Esophagus (tissue), 2 donors: Measurements from ENCODE around the gene MRO. TPM values are rescaled to one million over a fixed set of nuclear protein-coding genes. Genes with fewer than 3 reads are reported as not detected.

Source experiments
- H3K27ac ChIP-seq, 2 donors: one replicate each; pipeline ENCODE4 v1.5.1; 2013; ENCODE audit warnings: low read depth in 2 of 2, mild to moderate bottlenecking in 2 of 2, inconsistent platforms in 1 of 2, low read length in 1 of 2, moderate library complexity in 1 of 2
- H3K27me3 ChIP-seq, 2 donors: one replicate each; pipeline ENCODE4 v1.6.1; 2013; ENCODE audit warnings: low read length in 2 of 2, control low read depth in 1 of 2, mild to moderate bottlenecking in 1 of 2; ENCODE audit not compliant: insufficient read depth in 2 of 2, control insufficient read depth in 1 of 2
- H3K36me3 ChIP-seq, 2 donors: one replicate each; pipeline ENCODE4 v1.6.1; 2013; ENCODE audit warnings: low read length in 1 of 2; ENCODE audit not compliant: control insufficient read depth in 2 of 2, insufficient read depth in 2 of 2
- H3K4me1 ChIP-seq, 2 donors: one replicate each; pipeline ENCODE4 v1.6.1; 2013; ENCODE audit warnings: low read length in 1 of 2; ENCODE audit not compliant: control insufficient read depth in 2 of 2, insufficient read depth in 2 of 2
- H3K4me3 ChIP-seq, 2 donors: one replicate each; pipeline ENCODE4 v1.5.1; 2013; ENCODE audit warnings: low read length in 2 of 2, mild to moderate bottlenecking in 2 of 2, low read depth in 1 of 2, moderate library complexity in 1 of 2
- H3K9me3 ChIP-seq, 2 donors: one replicate each; pipeline ENCODE4 v1.6.1; 2013; ENCODE audit warnings: mild to moderate bottlenecking in 2 of 2, low read depth in 1 of 2, low read length in 1 of 2, moderate library complexity in 1 of 2; ENCODE audit not compliant: control insufficient read depth in 2 of 2, insufficient read depth in 1 of 2
- WGBS, 2 donors: extraction: QIAGEN DNeasy Blood & Tissue Kit; methylation state at CpG; one replicate each; pipeline ENCODE4 v1.1.7; 2013; 5-methylcytosine and 5-hydroxymethylcytosine counted together
- polyA plus RNA-seq, 2 donors: library from polyadenylated mRNA; stranded (reverse); fragments of 200-250 nt; gene quantifications; one replicate each; pipeline ENCODE4 v1.2.3, GENCODE V29; 2013
- donor health status: healthy with polysubstance abuse.
- donor health status: Bipolar disorder and iron deficiency.

Gene MRO
- polyA plus RNA-seq, 2 donors = 0.07 to 0.16 TPM

DNA sequence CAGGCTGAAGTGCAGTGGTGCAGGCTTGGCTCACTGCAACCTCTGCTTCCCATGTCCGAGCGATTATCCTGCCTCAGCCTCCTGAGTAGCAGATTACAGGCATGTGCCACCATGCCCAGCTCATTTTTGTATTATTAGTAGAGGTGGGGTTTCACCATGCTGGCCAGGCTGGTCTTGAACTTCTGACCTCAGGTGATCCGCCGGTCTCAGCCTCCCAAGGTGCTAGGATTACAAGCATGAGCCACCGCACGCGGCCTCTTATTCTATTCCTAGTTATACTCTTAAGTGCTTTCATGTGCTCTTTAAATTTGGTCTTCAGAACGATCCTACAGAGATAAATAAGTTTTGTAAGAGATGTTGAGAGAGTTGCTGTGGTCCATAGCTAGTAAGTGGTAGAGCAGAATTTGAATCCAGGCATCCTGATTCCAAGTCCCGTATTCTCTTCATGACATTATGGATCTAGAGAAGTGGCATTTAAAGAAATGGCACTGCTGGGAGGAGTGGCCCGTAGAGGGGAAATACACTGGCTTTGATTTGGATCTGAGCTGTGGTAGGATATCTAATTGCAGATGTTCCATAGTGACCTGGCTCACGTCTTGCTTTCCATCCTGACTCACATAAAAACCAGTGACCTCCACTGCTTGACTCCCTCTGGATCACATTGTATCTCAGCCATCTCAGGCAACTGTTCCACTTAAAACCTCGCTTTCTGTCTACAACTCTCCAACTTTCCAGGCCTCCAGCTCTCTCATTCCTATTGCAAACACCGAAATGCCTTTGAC, 36.4 kb upstream of the MRO start:
- no peak overlapping the region for H3K4me3 ChIP-seq
- no peaks in the 10 kb centered on the region for H3K9me3 ChIP-seq
- peaks cover 0 to 3% of the 10 kb centered on the region in 2 donors for H3K4me1 ChIP-seq
- H3K27me3 ChIP-seq = no peaks in the 10 kb centered on the region
- H3K27ac ChIP-seq = no peak overlapping the region
- WGBS, 2 donors = 91 to 92% methylated on average over 13 of the region's 13 CpGs
- no peaks in the 10 kb centered on the region for H3K36me3 ChIP-seq

- Histone ChIP-seq H3K4me1 (peaks cover 0 to 3% of the 10 kb centered on the region in 2 donors), H3K36me3 (no peaks in the 10 kb centered on the region), H3K4me3 (no peak overlapping the region), H3K27ac (peak overlapping the region; percentile 43 to 83), H3K9me3 (no peaks in the 10 kb centered on the region), H3K27me3 (no peaks in the 10 kb centered on the region)
- 67 to 70% methylated on average over 6 of the region's 6 CpGs for WGBS, 2 donors
Observed at GRCh38 chr18:50853863-50854271, 34.1 kb upstream of the MRO start.

GRCh38 chr18:50850307-50851065, 30.7 kb upstream of the MRO start:
- H3K9me3 ChIP-seq = no peaks in the 10 kb centered on the region
- H3K4me3 ChIP-seq = no peak overlapping the region
- peaks cover 0 to 3% of the 10 kb centered on the region in 2 donors for H3K4me1 ChIP-seq
- H3K27me3 ChIP-seq = no peaks in the 10 kb centered on the region
- WGBS, 2 donors = 94 to 95% methylated on average over 5 of the region's 5 CpGs
- H3K27ac ChIP-seq = no peak overlapping the region
- no peaks in the 10 kb centered on the region for H3K36me3 ChIP-seq

DNA sequence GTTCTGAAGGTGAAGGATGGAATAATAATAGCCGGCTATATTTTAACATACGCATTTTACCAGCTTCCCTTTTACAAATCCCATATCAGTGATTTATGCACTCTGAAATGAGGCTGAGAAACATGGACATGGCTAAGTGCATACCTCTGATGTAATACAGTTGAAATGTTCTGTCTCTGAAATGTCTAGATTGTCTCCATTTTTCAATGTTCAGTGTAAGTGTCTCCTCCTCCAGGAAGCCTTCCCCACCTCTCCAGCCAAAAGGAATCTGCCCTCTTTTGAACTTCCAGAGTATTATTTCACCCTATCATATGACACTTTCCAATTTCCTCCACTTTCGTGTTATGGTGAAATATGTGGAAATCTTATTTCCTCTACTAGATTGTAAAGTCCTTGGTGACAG, 29.6 kb upstream of the MRO start:
- H3K9me3 ChIP-seq = no peaks in the 10 kb centered on the region
- 83 to 86% methylated on average over 3 of the region's 3 CpGs for WGBS, 2 donors
- H3K27ac ChIP-seq = no peak overlapping the region
- H3K4me3 ChIP-seq = no peak overlapping the region
- H3K4me1 ChIP-seq = peaks cover 0 to 2% of the 10 kb centered on the region in 2 donors
- H3K36me3 ChIP-seq = no peaks in the 10 kb centered on the region
- no peaks in the 10 kb centered on the region for H3K27me3 ChIP-seq

DNA sequence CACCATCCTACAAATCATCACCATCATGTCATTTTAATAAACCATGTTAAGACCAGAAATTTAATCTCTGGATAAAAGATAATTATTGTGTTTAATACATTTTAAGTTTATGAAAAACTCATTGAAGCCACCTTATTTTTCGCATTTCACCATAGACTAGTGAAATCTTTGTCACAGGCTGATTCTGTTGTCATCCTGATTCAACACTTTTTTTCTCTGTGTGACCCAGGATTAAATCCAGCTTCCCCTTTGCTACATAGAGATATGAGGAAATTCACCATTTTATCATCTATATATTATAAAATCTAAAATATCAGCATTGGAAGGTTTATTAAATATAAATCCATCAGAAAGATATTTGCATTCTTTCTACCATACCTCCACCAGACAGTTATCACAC, 29.2 kb upstream of the MRO start:
- 91 to 97% methylated on average over 1 of the region's 1 CpG for WGBS, 2 donors
- H3K4me3 ChIP-seq = no peak overlapping the region
- H3K27ac ChIP-seq = no peak overlapping the region

DNA sequence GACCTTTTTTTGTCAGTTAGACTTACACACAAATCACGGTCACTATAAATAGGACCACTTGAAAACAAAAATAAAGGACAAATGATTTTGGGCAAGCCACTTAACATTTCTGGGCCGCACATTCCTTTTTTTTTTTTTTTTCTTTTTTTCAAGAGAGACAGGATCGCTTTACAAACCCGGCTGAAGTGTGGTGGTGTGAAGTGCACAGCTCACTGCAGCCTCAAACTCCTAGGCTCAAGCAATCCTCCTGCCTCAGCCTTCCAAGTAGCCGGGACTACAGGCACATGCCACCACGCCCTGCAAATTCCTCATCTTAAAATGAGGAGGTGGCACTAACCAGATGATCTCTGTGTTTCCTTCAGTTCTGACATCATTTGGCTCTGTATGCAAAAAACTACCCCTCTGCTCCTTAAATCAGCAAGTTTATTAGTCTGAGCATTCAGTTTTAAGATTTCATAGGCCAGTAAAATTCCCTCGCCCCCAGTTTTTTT, 28.3 kb upstream of the MRO start:
- WGBS, 2 donors = 79 to 84% methylated on average over 7 of the region's 7 CpGs
- Histone ChIP-seq H3K36me3 (no peaks in the 10 kb centered on the region), H3K9me3 (no peaks in the 10 kb centered on the region), H3K27ac (no peak overlapping the region), H3K4me1 (no peaks in the 10 kb centered on the region), H3K4me3 (no peak overlapping the region), H3K27me3 (no peaks in the 10 kb centered on the region)

More for the DNA sequence above, 29.2 kb upstream of the MRO start:
- no peaks in the 10 kb centered on the region for H3K36me3 ChIP-seq
- H3K27me3 ChIP-seq = no peaks in the 10 kb centered on the region
- H3K4me1 ChIP-seq = no peaks in the 10 kb centered on the region
- H3K9me3 ChIP-seq = no peaks in the 10 kb centered on the region

- Histone ChIP-seq H3K27me3 (no peaks in the 10 kb centered on the region), H3K4me3 (no peak overlapping the region), H3K36me3 (no peaks in the 10 kb centered on the region), H3K4me1 (no peaks in the 10 kb centered on the region), H3K27ac (no peak overlapping the region), H3K9me3 (no peaks in the 10 kb centered on the region)
- WGBS, 2 donors = 81 to 87% methylated on average over 4 of the region's 4 CpGs
Observed at GRCh38 chr18:50847192-50847591, 27.4 kb upstream of the MRO start.

DNA sequence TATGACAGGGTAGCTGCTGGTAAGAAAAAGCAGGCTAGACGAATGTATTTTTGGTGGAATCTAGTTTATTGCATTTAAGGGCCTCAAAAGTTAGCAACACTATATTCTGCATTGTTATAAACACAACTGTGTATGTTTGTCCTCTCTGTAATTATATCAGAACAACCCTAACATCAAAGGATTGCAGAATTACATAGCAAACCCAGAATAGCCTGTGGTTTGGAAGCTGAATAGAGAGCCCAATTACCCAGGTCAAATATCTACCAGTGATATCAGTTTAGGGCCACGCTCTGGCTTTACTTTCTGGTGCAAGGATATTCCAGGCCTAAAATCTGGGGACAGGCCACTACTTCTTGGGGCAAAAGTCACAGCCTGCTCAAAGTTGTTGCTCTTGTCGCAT, 25.1 kb upstream of the MRO start:
- Histone ChIP-seq H3K9me3 (no peaks in the 10 kb centered on the region), H3K4me1 (no peaks in the 10 kb centered on the region), H3K4me3 (no peak overlapping the region), H3K27me3 (no peaks in the 10 kb centered on the region), H3K36me3 (no peaks in the 10 kb centered on the region), H3K27ac (no peak overlapping the region)
- WGBS, 2 donors = 74 to 90% methylated on average over 3 of the region's 3 CpGs

DNA sequence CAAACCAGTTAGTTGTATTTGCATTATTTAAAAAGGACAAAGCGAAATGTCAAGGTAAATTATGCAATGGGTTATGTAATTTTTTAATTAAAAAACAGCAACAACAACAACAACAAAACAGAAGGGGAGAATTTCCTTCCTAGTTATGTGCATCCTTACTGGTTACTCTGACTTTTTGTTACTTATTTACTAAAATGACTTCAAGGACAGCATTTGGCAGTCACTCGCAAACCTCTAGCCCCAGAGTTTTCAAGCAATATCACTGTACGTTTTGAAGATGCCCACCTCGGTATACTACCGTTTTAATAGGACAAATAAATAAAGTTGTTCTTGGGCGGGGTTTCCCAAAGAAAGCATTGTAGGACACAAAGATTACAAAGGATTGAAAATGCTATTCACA, 24.7 kb upstream of the MRO start:
- 64 to 77% methylated on average over 6 of the region's 6 CpGs for WGBS, 2 donors
- no peaks in the 10 kb centered on the region for H3K27me3 ChIP-seq
- no peak overlapping the region for H3K27ac ChIP-seq
- H3K4me1 ChIP-seq = no peaks in the 10 kb centered on the region
- no peak overlapping the region for H3K4me3 ChIP-seq
- no peaks in the 10 kb centered on the region for H3K9me3 ChIP-seq
- no peaks in the 10 kb centered on the region for H3K36me3 ChIP-seq
